22Rv1 (cell line): ENCODE measurements around the gene BBX.

ENCODE experiments used
- H3K27ac ChIP-seq: fragments of 450-650 bp; 2 replicates; pipeline ENCODE4 v1.5.1; 2017
- CTCF ChIP-seq: fragments of 450-650 bp; IDR thresholded peaks from 2 replicates; pipeline ENCODE4 v1.5.1; 2017; ENCODE audit warnings: mild to moderate bottlenecking
- ZFX ChIP-seq: fragments of 450-650 bp; IDR thresholded peaks from 2 replicates; pipeline ENCODE4 v1.6.1; 2017; ENCODE audit warnings: antibody characterized with exemption, borderline replicate concordance

Gene BBX

GRCh38 chr3:107633327-107634098, 110.8 kb downstream of the BBX start:
- TF ChIP-seq ZFX: no peak
- no peak for TF ChIP-seq CTCF
- H3K27ac ChIP-seq: no peak overlapping the region

- no peak overlapping the region for H3K27ac ChIP-seq
Observed at GRCh38 chr3:107634099-107634489, 111.3 kb downstream of the BBX start.

GRCh38 chr3:107637416-107638183, 114.8 kb downstream of the BBX start:
- H3K27ac ChIP-seq: no peak overlapping the region
- no peak for TF ChIP-seq CTCF
- TF ChIP-seq ZFX: no peak

More at GRCh38 chr3:107634099-107634489, 111.3 kb downstream of the BBX start:
- TF ChIP-seq ZFX (no peak), CTCF (no peak)

- TF ChIP-seq ZFX (no peak), CTCF (no peak)
- H3K27ac ChIP-seq: no peak overlapping the region
Observed at GRCh38 chr3:107641572-107642307, 119.0 kb downstream of the BBX start.

- no peak for TF ChIP-seq ZFX
- peak; percentile 19; the same call in 1 of the 2 replicates for TF ChIP-seq CTCF
- H3K27ac ChIP-seq: no peak overlapping the region
Observed at GRCh38 chr3:107643038-107643883, 120.5 kb downstream of the BBX start.

GRCh38 chr3:107644631-107645030, 121.9 kb downstream of the BBX start:
- TF ChIP-seq ZFX (no peak), CTCF (no peak)
- H3K27ac ChIP-seq: no peak overlapping the region
